COR-L47 (cell line): ENCODE results near the gene CFB.
"Not testable (repeated sequence)": the region's sequence is repeated elsewhere in the genome, so short reads cannot be mapped to it uniquely, and the experiment has no call there.

ENCODE experiments used
- DNase-seq: peaks from one replicate; lab custom pipeline; 2025; lab: John Stamatoyannopoulos, UW

The CFB gene

GRCh38 chr6:31945507-31946369, at the start of gene CFB:
Gene CFB (plus strand): TSS chr6:31946095. CDS start chr6:31946222, 127 bp downstream.
- no peak for DNase-seq

- DNase-seq = no peak
These were observed 49.4 kb upstream of the CFB start for GRCh38 chr6:31896493-31896855.

GRCh38 chr6:31896856-31897611, 48.9 kb upstream of the CFB start:
- DNase-seq = no peak

GRCh38 chr6:31897612-31898382, 48.1 kb upstream of the CFB start, which contains the start of gene EHMT2:
Gene EHMT2 (minus strand): TSS chr6:31897698. CDS start chr6:31897677, 21 bp downstream.
- peak; percentile 80 for DNase-seq

GRCh38 chr6:31898383-31899011, 47.4 kb upstream of the CFB start:
- DNase-seq = peak; percentile 51

- no peak for DNase-seq
These were observed 46.7 kb upstream of the CFB start for GRCh38 chr6:31899215-31899614.

GRCh38 chr6:31899882-31900722, 45.8 kb upstream of the CFB start:
- DNase-seq = no peak

GRCh38 chr6:31900917-31901414, 44.9 kb upstream of the CFB start:
- no peak for DNase-seq

GRCh38 chr6:31901415-31901952, 44.4 kb upstream of the CFB start:
- DNase-seq = peak; percentile 51

- peak; percentile 98 for DNase-seq
These were observed 43.8 kb upstream of the CFB start, which contains the start of gene ZBTB12 for GRCh38 chr6:31901953-31902643. Gene ZBTB12 (minus strand): TSS chr6:31902086. CDS start chr6:31901305, 781 bp downstream.

- DNase-seq = no peak
These were observed 41.9 kb upstream of the CFB start for GRCh38 chr6:31903957-31904356.

- no peak for DNase-seq
These were observed 40.9 kb upstream of the CFB start for GRCh38 chr6:31905041-31905440.

- no peak for DNase-seq
These were observed 39.8 kb upstream of the CFB start for GRCh38 chr6:31906122-31906521.

- not testable (repeated sequence) for DNase-seq
These were observed 39.2 kb upstream of the CFB start for GRCh38 chr6:31906727-31907126.

GRCh38 chr6:31907158-31907813, 38.6 kb upstream of the CFB start:
- DNase-seq = no peak

GRCh38 chr6:31908255-31908654, 37.6 kb upstream of the CFB start:
- DNase-seq = not testable (repeated sequence)

- DNase-seq = no peak
These were observed 37.1 kb upstream of the CFB start for GRCh38 chr6:31908791-31909190.

- not testable (repeated sequence) for DNase-seq
These were observed 36.6 kb upstream of the CFB start for GRCh38 chr6:31909298-31909697.
